ENCODE data around the gene B4GALT4.
"Not testable (repeated sequence)": the region's sequence is repeated elsewhere in the genome, so short reads cannot be mapped to it uniquely, and the experiment has no call there.

The B4GALT4 gene

DNA sequence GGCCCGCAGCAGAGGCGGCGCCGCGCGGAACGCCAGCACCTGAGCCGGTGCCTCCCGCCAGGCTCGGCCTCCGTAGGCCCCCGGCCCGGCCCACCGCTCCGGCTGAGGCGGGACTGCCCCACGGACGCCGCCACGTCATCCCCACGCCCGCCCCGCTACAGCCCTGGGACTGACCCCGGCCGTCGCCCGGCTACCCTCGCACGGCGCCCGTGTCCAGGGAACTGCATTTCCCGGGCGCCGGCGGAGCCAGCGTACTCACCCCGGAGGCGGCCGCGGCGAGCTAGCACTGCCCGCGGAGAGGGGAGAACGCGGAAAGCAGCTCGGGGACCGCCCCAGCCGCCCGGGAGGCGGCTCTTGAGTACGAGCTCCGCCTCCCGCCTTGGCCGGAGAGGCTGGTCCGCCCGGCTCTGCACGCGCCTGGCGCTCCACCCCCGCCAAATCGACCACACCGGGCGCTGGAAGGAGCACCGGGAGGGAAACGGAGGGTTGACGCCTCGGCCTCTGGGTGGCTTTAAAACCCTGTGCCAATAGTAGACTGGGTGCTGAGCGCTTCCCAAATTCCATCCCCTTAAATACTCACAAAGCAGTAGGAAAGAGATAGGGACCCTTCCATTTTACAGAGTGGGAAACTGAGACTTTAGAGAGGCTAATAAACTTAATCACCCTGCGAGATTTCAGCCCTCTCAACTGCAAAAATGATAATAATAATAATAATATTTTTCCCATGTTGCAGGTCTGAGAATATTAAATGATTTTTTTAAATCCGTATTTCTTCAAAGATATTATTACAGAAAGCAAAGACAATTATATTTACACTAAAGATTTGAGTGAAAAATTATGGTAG lies at the start of gene B4GALT4:
B4GALT4 (minus strand) TSS at position 288 of the 844 bp plus-strand sequence. CDS start 10,779 bp downstream, outside the sequence.
- DNase-seq: peak; percentile 53

- no peak for DNase-seq
Measured at GRCh38 chr3:119289404-119289770, 48.7 kb upstream of the B4GALT4 start.

- no peak for DNase-seq
Measured at GRCh38 chr3:119288669-119289403, 48.2 kb upstream of the B4GALT4 start.

- no peak for DNase-seq
Measured at GRCh38 chr3:119279584-119280243, 39.0 kb upstream of the B4GALT4 start.

- no peak for DNase-seq
Measured at GRCh38 chr3:119279101-119279554, 38.5 kb upstream of the B4GALT4 start.

- DNase-seq: no peak
Measured at GRCh38 chr3:119276680-119277079, 36.0 kb upstream of the B4GALT4 start.

- not testable (repeated sequence) for DNase-seq
Measured at GRCh38 chr3:119270212-119270611, 29.5 kb upstream of the B4GALT4 start.

GRCh38 chr3:119261055-119261454 lies 20.4 kb upstream of the B4GALT4 start:
- DNase-seq: no peak

DNA sequence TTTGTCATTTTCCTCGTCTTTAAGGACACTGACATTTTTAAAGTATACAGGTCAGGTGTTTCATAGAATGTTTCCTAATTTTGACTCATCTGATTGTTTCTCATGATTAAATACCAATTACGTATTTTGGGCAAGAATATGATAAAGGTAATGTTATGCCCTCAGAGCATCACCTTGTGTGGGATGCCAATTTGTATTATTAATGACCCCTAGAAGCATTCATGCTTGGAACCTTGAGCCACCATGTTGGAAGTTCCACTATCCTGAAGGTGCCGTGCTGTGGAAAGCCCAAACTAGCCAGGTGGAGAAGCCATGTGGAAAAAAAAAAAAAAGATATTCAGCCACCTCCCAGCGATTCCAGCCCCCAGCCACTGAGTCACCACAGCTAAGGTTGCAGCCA lies 19.1 kb upstream of the B4GALT4 start:
- DNase-seq: no peak

DNA sequence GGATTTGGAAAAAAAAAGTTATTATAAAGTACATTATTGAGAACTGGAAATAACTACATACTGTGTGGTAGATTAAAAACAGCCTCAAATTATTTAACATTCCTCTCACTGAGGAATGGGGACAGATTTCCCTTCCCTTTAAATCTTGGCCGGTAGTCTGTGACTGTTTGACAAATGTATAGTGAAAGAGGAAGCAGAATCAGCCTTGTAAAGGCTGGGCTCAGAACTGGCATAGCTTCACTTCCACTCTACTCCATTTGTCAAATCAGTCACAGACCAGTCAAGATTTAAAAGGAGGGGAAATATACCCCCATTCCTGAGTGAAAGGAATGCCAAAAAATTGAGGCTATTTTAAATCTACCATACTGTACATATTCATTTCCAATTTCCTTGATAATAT lies 18.2 kb upstream of the B4GALT4 start:
- no peak for DNase-seq

GRCh38 chr3:119257654-119258410 lies 17.2 kb upstream of the B4GALT4 start:
- DNase-seq: no peak

GRCh38 chr3:119257111-119257510 lies 16.4 kb upstream of the B4GALT4 start:
- DNase-seq: no peak

- DNase-seq: no peak
Measured at GRCh38 chr3:119255214-119255613, 14.5 kb upstream of the B4GALT4 start.

- DNase-seq: no peak
Measured at GRCh38 chr3:119245778-119246177, 5.1 kb upstream of the B4GALT4 start.

GRCh38 chr3:119243712-119244111 lies 3.0 kb upstream of the B4GALT4 start:
- no peak for DNase-seq

GRCh38 chr3:119243058-119243529 lies 2.4 kb upstream of the B4GALT4 start:
- DNase-seq: not testable (repeated sequence)

- DNase-seq: not testable (repeated sequence)
Measured at GRCh38 chr3:119242387-119243057, 1.8 kb upstream of the B4GALT4 start.

DNA sequence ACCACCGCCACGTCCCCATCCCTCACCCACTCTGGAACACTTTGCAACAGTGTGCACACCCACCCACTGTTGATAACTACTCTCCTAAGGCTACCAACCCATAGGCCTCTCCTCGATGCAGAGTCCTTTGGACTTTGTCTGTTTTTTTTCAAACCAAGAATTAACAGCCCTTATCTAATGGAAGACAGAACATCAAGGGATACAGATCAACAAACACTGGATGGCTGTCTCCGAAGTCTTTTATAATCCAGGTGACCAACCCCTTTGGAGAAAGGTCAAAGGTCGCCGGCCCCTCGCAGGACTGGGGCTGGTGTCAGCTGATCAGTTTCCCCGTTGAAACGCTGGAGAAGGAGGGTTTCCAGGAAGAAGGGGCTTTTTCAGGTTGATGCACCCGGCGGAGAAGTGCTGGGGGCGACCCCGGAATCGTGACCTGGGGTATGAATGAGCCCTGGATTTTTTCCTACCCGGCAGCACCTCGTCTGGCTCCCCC lies 532 bp downstream of the B4GALT4 start:
- DNase-seq: no peak

DNA sequence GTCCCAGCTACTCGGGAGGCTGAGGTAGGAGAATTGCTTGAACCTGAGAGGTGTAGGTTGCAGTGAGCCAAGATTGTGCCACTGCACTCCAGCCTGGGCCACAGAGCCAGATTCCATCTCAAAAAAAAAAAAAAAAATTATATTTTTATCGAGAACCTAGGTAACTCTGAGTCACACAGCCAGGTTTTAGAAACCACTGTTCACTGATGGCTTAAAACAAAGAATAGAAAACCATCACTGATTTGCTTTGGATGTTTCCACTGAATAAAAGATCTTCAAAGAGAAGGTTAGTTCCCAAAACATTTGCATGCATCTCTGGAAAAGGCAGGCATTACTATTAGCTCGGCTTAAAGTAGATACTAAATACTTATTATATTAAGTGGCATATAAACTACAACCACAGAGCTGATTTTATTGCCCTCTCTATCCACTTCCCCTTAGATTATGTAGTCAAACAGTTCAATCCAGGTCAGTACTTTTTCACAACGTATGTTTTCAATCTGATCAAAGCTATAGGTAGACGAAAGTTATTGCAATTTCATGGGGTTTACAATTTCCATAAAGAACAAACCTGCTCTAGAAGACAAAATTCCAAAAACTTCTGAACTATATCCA lies 1.4 kb downstream of the B4GALT4 start:
- no peak for DNase-seq

- DNase-seq: no peak
Measured at GRCh38 chr3:119238363-119238762, 2.3 kb downstream of the B4GALT4 start.

GRCh38 chr3:119237299-119237698 lies 3.4 kb downstream of the B4GALT4 start:
- no peak for DNase-seq

All from NCI-H2081 treated with DMSO at 0.1 percent for 48 hours (cell line).